T-helper 1 cell treated with Interleukin-12 subunit alpha and Interleukin-12 subunit beta and Interleukin-4 antibody, amounts not matched to agents 30 ng/mL and 1 ng/mL, for 36 hours (primary cell): ENCODE data around the gene PLCD1. TPM values are rescaled to one million over a fixed set of nuclear protein-coding genes. Genes with fewer than 3 reads are reported as not detected.

Experiments
- intact Hi-C: fragments of 100-400 bp; cut with micrococcal nuclease; formaldehyde crosslinking; loops from one replicate; pipeline ENCODE4 v1.15.1; 2024
- total RNA-seq: library from RNA; stranded (reverse); gene quantifications from 2 replicates; pipeline ENCODE4 v1.2.3, GENCODE V29; 2022

Gene PLCD1
- total RNA-seq, 1 donor from 2014 or later: 18.5 TPM

- intact Hi-C loops: no loop called here
Measured at GRCh38 chr3:38002291-38002876, 27.1 kb downstream of the PLCD1 start.

- intact Hi-C loops: no loop called here
Measured at GRCh38 chr3:38001456-38002081, 27.9 kb downstream of the PLCD1 start.

DNA sequence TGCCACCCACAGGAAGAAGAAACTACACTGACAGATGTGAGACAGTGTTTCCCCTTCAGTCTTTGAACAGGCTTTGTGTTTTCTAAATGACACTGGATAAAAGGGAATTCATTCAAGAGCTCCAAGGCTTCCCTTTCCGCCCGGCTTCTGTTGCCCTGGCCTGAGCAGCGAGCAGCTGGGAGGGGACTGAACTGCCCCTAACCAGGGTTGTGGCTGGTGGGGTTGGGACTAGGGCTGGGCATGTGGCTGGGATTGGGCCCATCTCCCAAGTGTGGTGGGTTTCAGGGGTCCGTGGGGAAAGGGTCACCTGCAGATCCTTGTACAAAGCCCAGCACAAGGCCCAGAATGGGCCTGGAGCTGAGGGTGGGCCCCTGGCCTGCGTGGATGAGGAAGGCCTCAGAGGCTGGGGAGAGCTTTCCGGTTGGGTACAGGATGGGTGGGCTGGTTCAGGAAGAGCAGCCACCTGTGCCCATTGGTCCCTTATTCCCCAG is 28.4 kb downstream of the PLCD1 start:
- intact Hi-C loops: no loop called here

GRCh38 chr3:38000242-38000916 is 29.1 kb downstream of the PLCD1 start:
- intact Hi-C loops: no loop called here

GRCh38 chr3:37999836-38000235 is 29.6 kb downstream of the PLCD1 start:
- intact Hi-C loops: no loop called here

- intact Hi-C loops: loop anchor here (2.0 kb wide), 1 partner anchor 499 kb away; the partner anchor contains the start of gene EXOG
Measured at GRCh38 chr3:37997791-37998370, 31.6 kb downstream of the PLCD1 start.

DNA sequence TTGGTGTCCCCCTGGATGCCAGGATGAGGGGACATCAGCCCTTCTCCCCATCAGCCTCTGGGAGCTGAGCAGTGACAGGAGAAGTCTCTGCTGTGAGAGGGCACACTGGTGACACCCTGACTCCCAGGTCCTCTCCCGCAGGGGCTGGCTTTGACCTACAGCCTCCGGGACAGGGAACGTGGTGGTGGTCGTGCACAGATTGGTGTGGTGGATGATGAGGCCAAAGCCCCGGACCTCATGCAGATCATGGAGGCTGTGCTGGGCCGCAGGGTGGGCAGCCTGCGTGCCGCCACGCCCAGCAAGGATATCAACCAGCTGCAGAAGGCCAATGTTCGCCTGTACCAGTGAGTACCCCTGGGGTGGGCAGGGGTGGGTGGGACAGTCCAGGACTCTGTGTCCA is 32.1 kb downstream of the PLCD1 start:
- intact Hi-C loops: loop anchor here (2.0 kb wide), 1 partner anchor 499 kb away; the partner anchor contains the start of gene EXOG

DNA sequence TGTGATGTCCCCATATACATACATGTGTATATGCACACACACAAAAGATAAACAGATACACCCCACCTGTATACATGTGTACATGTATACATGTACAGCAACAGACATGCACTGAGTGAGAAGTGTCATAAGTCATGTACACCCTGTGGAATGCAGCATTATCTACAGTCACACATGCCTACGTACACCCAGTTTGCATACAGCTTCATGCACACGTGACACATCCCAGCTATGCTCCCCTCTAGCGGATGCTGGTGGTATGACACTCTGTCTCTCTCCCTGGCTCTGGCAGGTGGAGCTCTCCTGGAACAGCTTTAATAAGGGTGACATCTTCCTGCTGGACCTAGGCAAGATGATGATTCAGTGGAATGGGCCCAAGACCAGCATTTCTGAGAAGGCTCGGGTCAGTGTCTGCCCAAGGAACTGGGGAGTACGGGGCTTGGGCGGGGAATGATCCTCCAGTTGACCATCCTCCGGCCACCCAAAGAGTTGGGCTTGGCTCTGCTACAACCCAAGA is 32.6 kb downstream of the PLCD1 start:
- intact Hi-C loops: loop anchor here (1.0 to 2.0 kb wide), 6 partner anchors 23 to 1004 kb away; partner anchors contain the start of genes DLEC1, EPM2AIP1, EXOG and MLH1

- intact Hi-C loops: loop anchor here (1.0 to 2.0 kb wide), 6 partner anchors 22 to 1003 kb away; partner anchors contain the start of genes DLEC1, EPM2AIP1, EXOG and MLH1
Measured at GRCh38 chr3:37995652-37996641, 33.5 kb downstream of the PLCD1 start.

GRCh38 chr3:37994639-37994972 is 34.8 kb downstream of the PLCD1 start:
- intact Hi-C loops: loop anchor here (1.0 kb wide), 2 partner anchors 144 to 171 kb away; partner anchors contain the start of genes MYD88 and OXSR1

DNA sequence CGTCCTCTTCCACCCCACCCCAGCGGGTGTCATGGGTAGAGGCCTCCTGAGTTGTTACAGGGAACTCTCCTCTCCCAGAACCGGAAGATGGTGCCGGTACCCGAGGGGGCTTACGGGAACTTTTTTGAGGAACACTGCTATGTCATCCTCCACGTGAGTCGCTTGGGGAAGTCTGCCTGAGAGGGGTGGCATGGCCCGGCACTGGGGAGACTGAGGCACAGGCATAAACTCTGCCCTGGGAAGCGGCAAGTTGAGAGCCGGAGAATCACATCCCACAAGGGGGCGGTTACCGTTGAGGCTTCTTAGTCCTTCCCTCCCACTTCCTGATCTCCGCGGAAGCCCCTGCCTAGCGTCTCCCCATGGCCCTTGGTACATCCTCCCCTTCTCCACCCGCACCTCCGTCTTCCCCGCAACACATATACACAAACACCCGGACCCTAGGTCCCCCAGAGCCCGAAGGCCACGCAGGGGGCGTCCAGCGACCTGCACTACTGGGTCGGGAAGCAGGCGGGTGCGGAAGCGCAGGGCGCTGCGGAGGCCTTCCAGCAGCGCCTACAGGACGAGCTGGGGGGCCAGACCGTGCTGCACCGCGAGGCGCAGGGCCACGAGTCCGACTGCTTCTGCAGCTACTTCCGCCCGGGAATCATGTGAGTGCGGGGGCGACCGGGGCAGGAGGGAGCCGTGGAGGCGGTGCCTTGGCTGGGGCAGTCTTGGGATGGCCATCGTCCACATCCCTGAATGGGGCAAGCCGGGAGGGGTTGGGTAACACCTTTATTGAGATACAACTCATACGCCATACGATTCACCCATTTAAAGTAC is 35.4 kb downstream of the PLCD1 start:
- intact Hi-C loops: loop anchor here (1.0 kb wide), 2 partner anchors 144 to 171 kb away; partner anchors contain the start of genes MYD88 and OXSR1

DNA sequence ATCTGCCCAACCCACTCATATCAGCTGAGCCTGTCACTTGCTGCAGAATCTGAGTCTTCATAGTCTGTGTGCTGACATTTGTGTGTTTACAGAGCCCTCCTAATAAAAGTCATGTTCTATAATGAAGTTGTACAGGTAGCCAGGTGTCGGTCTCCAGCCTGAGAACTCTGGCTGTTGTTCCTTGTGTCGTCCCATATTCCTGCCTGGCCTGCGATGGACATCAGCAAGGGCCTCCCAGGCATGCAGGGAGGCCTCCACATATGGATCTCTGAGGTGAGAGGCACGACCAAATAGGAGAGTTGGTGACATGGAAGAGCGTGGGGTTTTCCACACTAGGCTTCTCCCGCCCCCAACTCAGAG is 36.0 kb downstream of the PLCD1 start:
- intact Hi-C loops: no loop called here

DNA sequence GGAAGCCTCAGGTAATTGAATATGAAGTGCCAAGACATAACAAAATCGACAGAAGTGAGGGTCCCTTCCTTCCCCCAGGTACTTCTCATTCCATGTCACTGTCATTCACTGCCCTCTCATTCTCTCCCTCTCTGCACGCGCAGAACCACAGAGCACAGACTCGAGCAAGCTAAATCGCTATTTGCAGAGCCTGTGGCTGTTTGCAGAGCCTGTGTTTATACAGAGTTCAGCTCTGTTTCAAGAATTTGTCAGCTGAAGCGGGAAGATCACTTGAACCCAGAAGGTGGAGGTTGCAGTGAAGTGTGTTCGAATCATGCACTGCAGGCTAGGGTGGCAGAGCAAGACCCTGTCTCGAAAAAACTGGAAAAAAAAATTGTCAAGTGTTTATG is 36.4 kb downstream of the PLCD1 start:
- intact Hi-C loops: no loop called here

DNA sequence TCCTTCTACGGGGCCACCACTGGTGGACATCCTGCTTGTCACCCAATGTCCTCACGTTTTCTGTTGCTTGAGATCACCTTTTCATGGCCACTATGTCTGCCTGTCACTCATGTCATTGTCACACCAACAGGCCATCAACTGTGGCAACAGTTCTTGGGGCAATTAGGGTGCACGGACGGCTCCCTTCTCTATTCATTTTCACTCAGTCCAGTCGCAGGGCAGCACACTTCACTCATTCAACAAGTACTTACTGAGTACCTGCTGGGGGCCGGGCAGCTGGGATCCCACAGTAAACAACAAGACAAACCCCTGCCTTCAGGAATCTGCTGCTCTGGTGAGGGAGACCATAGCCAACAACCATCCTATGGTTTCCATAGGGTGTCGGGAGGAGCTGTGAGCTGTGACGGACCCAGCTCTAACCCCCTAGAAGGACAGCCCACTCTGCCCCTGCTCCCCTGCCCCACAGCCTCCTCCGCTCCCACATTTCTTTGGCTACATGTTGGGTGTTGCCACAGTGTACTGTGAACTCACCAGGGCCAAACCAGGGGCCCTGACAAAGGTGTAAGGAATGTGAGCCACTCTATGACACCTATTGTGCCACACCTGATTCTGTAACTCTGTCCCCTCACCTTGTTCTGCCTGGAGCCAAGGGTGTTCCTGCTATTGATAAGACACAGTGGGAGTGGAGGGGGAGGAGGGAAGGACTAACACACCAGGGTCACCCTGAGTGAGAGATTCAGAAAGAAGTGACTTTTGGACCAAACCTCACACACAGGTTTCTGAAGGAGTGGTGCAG is 37.0 kb downstream of the PLCD1 start:
- intact Hi-C loops: no loop called here

- intact Hi-C loops: no loop called here
Measured at GRCh38 chr3:37991823-37992222, 37.6 kb downstream of the PLCD1 start.

DNA sequence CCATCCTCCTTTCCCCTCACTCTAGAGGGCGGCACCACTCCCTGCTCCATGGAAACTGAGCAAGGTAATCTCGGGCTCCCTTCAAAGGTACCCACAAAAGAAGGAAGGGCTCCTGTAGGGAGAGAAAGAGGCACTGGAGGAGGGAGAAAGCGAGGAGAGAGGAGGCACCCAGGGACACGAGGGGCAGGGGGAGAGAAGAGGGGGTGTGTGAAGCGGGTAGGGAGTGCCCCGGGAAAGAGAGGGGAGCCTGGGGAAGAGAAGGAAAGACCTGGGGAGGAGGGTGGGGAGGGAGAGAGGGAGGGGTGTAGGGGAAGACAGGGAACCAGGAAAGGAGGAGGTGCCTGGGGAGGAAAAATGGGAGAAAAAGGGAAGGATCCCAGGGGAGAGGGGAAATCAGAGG is 38.3 kb downstream of the PLCD1 start:
- intact Hi-C loops: no loop called here

DNA sequence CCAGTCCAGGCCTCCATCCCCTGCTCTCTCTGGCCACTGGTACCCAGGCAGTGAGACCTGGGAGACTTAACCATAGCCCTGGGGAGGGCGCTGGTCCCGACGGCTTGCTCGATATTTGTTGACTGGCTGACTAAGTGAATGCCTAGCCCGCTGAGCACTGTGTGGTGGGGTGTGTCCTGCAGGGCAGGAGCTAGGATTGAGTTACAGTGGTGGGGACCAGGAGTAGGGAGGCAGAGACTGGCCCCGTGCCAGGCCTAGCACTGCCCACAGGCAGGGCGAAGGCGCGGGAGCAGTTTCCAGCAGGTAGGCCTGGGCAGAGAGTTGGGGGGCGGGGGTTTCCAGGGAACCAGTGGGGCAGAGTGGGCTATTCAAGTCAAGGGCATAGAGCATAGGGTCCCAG is 38.9 kb downstream of the PLCD1 start, which contains the start of gene VILL:
VILL (plus strand) TSS at position 260 of the 400 bp plus-strand sequence. CDS start 2,887 bp downstream, outside the sequence.
- intact Hi-C loops: no loop called here

DNA sequence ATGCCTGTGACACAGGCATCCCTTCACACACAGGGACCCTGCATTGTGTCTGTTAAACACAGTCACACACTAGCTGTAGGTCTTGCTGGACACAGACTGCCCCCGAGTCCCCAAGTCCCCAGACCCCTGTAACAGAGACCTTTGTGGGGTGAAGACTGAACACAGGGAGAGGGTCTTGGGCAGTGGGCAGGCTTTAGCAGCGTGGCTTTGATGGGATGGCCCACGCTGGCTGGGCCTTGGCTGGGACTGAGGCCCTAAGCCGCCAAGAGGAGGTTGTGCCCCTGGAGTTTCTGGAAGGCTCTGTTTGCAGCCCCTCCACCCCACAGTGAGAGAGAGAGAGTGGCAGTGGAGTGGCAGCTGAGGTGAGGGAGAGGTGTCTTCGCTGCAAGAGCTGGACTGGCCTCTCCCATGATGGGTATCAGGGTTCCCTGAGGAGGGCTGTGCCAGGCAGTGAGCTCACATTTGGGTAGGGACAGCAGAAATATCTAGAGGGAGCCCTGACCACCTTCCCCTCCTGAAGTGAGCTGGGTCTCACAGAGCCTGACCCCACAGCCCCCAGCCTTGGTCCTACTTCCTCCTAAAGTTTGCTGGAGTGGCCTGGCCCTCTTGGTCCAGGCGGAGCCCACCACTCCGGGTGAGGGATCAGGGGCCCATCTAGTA is 39.5 kb downstream of the PLCD1 start:
- intact Hi-C loops: no loop called here
